ENCODE results near the gene SPANXA2.
"Not testable (repeated sequence)": the region's sequence is repeated elsewhere in the genome, so short reads cannot be mapped to it uniquely, and the experiment has no call there.

Gene SPANXA2, protein sequence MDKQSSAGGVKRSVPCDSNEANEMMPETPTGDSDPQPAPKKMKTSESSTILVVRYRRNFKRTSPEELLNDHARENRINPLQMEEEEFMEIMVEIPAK

DNA sequence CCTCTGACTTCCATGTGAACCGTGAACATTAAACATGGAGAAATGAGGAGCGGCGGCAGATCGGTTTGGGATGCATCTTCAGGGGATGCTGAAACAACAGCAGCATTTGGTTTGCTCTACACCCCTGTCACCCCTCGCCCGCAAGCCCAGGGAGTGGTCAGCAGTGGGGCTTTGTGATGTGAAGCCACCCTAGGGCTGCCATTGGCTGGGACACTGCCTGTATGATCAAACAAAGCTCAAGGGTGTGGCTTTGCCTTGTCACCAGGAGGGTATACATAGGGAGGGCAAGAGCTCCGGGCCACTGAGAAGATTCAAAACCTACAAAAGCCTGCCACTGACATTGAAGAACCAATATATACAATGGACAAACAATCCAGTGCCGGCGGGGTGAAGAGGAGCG is at the start of gene SPANXA2:
Gene SPANXA2, plus strand, starts transcription at position 301 of the 400 bp plus-strand sequence. Its CDS starts 60 bp downstream, at position 361.
- not testable (repeated sequence) for DNase-seq (ENCODE audit: low read depth)

DNA sequence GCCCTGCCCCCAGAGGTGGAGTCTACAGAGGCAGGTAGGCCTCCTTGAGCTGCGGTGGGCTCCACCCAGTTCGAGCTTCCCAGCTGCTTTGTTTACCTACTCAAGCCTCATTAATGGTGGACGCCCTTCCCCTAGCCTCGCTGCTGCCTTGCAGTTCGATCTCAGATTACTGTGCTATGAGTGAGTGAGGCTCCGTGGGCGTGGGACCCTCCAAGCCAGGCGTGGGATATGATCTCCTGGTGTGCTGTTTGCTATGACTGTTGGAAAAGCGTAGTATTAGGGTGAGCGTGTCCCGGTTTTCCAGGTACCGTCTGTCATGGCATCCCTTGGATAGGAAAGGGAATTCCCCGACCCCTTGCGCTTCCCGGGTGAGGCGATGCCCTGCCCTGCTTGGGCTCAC is 47.0 kb upstream of the SPANXA2 start:
- not testable (repeated sequence) for DNase-seq (ENCODE audit: low read depth)

DNA sequence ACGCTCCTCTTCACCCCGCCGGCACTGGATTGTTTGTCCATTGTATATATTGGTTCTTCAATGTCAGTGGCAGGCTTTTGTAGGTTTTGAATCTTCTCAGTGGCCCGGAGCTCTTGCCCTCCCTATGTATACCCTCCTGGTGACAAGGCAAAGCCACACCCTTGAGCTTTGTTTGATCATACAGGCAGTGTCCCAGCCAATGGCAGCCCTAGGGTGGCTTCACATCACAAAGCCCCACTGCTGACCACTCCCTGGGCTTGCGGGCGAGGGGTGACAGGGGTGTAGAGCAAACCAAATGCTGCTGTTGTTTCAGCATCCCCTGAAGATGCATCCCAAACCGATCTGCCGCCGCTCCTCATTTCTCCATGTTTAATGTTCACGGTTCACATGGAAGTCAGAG is 4.9 kb upstream of the SPANXA2 start, which contains the start of gene SPANXA1:
Gene SPANXA1, minus strand, starts transcription at position 101 of the 400 bp plus-strand sequence. Its CDS starts 60 bp downstream, at position 41.
- not testable (repeated sequence) for DNase-seq (ENCODE audit: low read depth)

DNA sequence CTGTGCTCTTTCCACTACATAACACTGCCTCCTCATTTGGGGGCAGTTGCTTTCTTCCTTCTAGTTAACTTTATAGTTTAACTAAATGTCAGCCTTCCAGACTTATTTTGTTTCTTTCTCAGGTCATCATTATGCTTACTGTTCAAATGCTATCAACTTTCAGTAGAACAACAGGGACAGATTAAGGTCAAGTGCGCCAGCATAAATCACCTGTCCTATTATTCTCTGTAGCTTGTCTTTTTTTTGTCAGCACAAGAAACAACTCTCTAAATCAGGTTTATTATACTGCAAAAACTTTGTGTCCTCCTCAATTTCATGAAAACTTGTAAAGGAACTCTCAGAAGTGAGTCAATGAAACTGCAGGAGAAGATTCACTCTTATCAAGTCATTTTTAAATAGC is 19.6 kb downstream of the SPANXA2 start:
- DNase-seq (ENCODE audit: low read depth): no peak

DNA sequence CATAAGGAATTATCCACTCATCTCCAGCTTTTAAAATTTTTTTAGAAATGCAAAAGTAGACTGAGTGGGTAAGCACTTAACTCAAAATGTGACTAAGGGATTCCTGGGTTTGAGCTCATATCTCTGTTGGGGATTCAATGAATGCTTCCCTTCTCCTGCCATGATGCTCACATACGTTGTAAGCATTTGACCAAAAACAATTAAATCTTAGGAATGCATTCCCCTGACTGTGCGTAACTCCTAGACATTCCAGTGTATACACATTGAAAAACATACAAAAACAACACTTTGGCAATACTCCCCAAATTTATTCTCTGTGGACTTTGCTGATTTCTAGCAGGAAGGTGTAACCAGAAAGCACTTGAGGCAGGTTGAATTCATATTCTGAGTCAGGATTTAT is 29.8 kb downstream of the SPANXA2 start:
- DNase-seq (ENCODE audit: low read depth): no peak

DNA sequence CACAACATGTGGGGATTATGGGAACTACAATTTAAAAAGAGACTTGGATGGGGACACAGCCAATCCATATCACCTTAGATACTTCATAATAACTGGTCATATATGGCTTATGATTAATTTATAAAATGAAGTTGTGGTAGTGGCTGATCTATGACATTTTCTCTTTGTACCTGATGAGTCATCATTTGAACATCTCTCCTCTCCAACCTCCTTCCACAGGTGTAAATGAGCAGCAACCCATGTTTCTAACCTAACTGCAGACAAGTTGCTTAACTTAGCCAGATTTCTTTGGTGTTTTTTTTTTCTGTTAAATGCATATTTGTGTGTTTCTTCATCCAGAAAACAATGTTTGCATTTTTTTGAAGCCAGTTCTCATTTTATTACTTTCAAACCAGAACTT is 42.6 kb downstream of the SPANXA2 start:
- DNase-seq (ENCODE audit: low read depth): no peak

DNA sequence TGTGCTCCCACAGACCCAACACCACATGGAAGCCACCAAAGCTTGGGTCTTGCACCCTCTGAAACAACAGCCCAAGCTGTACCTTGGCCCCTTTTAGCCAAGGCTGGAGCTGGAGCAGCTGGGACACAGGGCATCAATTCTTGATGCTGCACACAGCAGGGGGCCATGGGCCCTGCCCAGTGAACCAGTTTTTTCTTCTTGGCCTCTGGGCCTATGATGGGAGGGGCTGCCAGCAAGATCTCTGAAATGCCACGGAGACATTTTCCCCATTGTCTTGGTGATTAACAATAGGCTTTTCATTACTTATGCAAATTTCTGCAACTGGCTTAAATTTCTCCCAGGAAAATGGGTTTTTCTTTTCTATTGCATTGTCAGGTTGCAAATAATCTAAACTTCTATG is 49.0 kb downstream of the SPANXA2 start:
- DNase-seq (ENCODE audit: low read depth): no peak
